OCI-LY1 (cell line): ENCODE data around the gene ABCB4.

Experiments used
- H2AFZ ChIP-seq: fragments of 200-600 bp; sonication (generic), shearing (Covaris generic); 2 replicates; pipeline ENCODE4 v1.6.0; 2014; ENCODE audit warnings: antibody characterized with exemption, mild to moderate bottlenecking, low read length
- H3F3A ChIP-seq: fragments of 200-600 bp; sonication (generic), shearing (Covaris generic); 2 replicates; pipeline ENCODE4 v1.6.0; 2014; ENCODE audit warnings: mild to moderate bottlenecking, antibody characterized with exemption, low read length, moderate library complexity; ENCODE audit not compliant: insufficient read depth
- H3K27ac ChIP-seq: fragments of 200-600 bp; sonication (generic); 2 replicates; pipeline ENCODE4 v1.5.1; 2014; ENCODE audit warnings: low read length, mixed run types, mild to moderate bottlenecking, low read depth; ENCODE audit not compliant: poor library complexity, severe bottlenecking
- H3K27me3 ChIP-seq: fragments of 200-600 bp; sonication (generic); 2 replicates; pipeline ENCODE4 v1.6.0; 2014; ENCODE audit warnings: antibody characterized with exemption, mild to moderate bottlenecking, low read length, moderate library complexity; ENCODE audit not compliant: insufficient read depth
- H3K36me3 ChIP-seq: fragments of 200-600 bp; sonication (generic); 2 replicates; pipeline ENCODE4 v1.6.1; 2014; ENCODE audit warnings: mild to moderate bottlenecking, antibody characterized with exemption, low read length, moderate library complexity, mixed read lengths; ENCODE audit not compliant: insufficient read depth
- H3K4me1 ChIP-seq: fragments of 200-600 bp; sonication (generic); 2 replicates; pipeline ENCODE4 v1.5.1; 2014; ENCODE audit warnings: mild to moderate bottlenecking, low read length, moderate library complexity; ENCODE audit not compliant: insufficient read depth, severe bottlenecking
- H3K4me2 ChIP-seq: fragments of 200-600 bp; sonication (generic), shearing (Covaris generic); 2 replicates; pipeline ENCODE4 v1.6.1; 2014; ENCODE audit warnings: low read length
- H3K4me3 ChIP-seq: fragments of 200-600 bp; sonication (generic); 2 replicates; pipeline ENCODE4 v1.5.1; 2014; ENCODE audit warnings: low read length, low read depth, mild to moderate bottlenecking, mixed read lengths; ENCODE audit not compliant: poor library complexity, severe bottlenecking
- H3K79me2 ChIP-seq: fragments of 200-600 bp; shearing (Covaris generic); 2 replicates; pipeline ENCODE4 v1.6.1; 2016; ENCODE audit warnings: mixed run types, low read length, mixed read lengths; ENCODE audit not compliant: insufficient read depth
- H3K9ac ChIP-seq: fragments of 200-600 bp; sonication (generic), shearing (Covaris generic); 2 replicates; pipeline ENCODE4 v1.6.1; 2014; ENCODE audit warnings: mild to moderate bottlenecking, low read length, mixed read lengths
- H3K9me2 ChIP-seq: fragments of 200-600 bp; sonication (generic), shearing (Covaris generic); 2 replicates; pipeline ENCODE4 v1.6.1; 2014; ENCODE audit warnings: low read depth, mild to moderate bottlenecking, low read length, mixed read lengths
- H3K9me3 ChIP-seq: fragments of 200-600 bp; shearing (Covaris generic); 2 replicates; pipeline ENCODE4 v1.6.1; 2014; ENCODE audit warnings: low read length, mixed read lengths
- H4K20me1 ChIP-seq: fragments of 200-600 bp; sonication (generic), shearing (Covaris generic); 2 replicates; pipeline ENCODE4 v1.6.0; 2016; ENCODE audit warnings: mild to moderate bottlenecking, low read length; ENCODE audit not compliant: insufficient read depth
- CTCF ChIP-seq: fragments of 200-600 bp; sonication (generic), shearing (Covaris generic); IDR thresholded peaks from 2 replicates; pipeline ENCODE4 v1.5.1; 2017; ENCODE audit warnings: mild to moderate bottlenecking, antibody characterized with exemption, low read length, moderate library complexity, mixed read lengths
- EZH2 ChIP-seq: fragments of 200-600 bp; sonication (generic), shearing (Covaris generic); IDR thresholded peaks from 2 replicates; pipeline ENCODE4 v1.8.0; 2017; ENCODE audit warnings: borderline replicate concordance, mixed run types, mild to moderate bottlenecking, antibody characterized with exemption, low read length, moderate library complexity, mixed read lengths

ABCB4 gene

GRCh38 chr7:87450706-87451105, 24.8 kb downstream of the ABCB4 start:
- Histone ChIP-seq H3K9me2 (no peaks in the 10 kb centered on the region), H3K9ac (no peak overlapping the region), H3K4me1 (peaks cover 10% of the 10 kb centered on the region), H3K36me3 (peaks cover 17% of the 10 kb centered on the region; the same call in 1 of the 2 replicates), H2AFZ (no peak overlapping the region), H3K27ac (no peak overlapping the region), H3K4me3 (no peak overlapping the region), H3F3A (no peaks in the 10 kb centered on the region), H3K9me3 (no peaks in the 10 kb centered on the region), H3K27me3 (no peaks in the 10 kb centered on the region), H4K20me1 (no peaks in the 10 kb centered on the region), H3K4me2 (no peak overlapping the region), H3K79me2 (no peaks in the 10 kb centered on the region)
- TF ChIP-seq CTCF (no peak), EZH2 (no peak)

- H3K27me3 ChIP-seq, result no peaks in the 10 kb centered on the region
- no peaks in the 10 kb centered on the region for H3K9me3 ChIP-seq
- H2AFZ ChIP-seq, result no peak overlapping the region
- H4K20me1 ChIP-seq, result no peaks in the 10 kb centered on the region
- H3K4me2 ChIP-seq, result no peak overlapping the region
- H3K4me1 ChIP-seq, result peaks cover 10% of the 10 kb centered on the region
- no peaks in the 10 kb centered on the region for H3K9me2 ChIP-seq
- no peak overlapping the region for H3K27ac ChIP-seq
- no peak overlapping the region for H3K9ac ChIP-seq
- peaks cover 19% of the 10 kb centered on the region for H3K36me3 ChIP-seq
- H3K4me3 ChIP-seq, result no peak overlapping the region
- TF ChIP-seq EZH2 (no peak), CTCF (no peak)
- H3F3A ChIP-seq, result no peaks in the 10 kb centered on the region
- no peaks in the 10 kb centered on the region for H3K79me2 ChIP-seq
Observed at GRCh38 chr7:87448388-87448787, 27.1 kb downstream of the ABCB4 start.

DNA sequence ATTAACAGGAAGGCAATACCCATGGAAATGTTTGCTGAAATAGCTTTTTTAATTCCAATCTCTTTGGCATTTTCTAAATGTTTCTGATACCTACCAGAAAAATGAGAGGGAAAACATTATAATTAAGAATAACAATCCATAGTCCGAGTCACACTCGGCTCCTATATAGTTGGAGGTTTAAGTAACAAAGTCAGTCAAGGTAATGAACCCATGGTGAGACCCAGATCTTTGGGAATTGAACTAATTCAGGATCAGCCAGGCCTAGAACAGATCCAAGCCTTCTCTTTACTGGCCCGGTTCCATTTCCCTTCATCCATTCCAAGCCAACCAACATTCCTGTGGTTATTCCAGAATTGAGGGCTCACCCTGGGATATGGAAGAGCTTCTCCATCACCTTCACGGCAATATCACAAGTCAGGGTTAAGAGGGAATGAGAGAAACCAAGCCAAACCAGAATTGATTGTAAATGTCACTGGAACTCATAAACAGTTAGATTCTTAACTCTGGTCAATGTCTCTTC, 28.3 kb downstream of the ABCB4 start:
- TF ChIP-seq CTCF, result no peak
- no peak for TF ChIP-seq EZH2
- Histone ChIP-seq H3K9ac (no peak overlapping the region), H3K4me2 (no peak overlapping the region), H3F3A (no peaks in the 10 kb centered on the region), H3K36me3 (peaks cover 30% of the 10 kb centered on the region), H2AFZ (no peak overlapping the region), H3K27me3 (no peaks in the 10 kb centered on the region), H4K20me1 (no peaks in the 10 kb centered on the region), H3K4me3 (no peak overlapping the region), H3K79me2 (no peaks in the 10 kb centered on the region), H3K9me3 (peaks cover 3% of the 10 kb centered on the region; the same call in 1 of the 2 replicates), H3K4me1 (peaks cover 10% of the 10 kb centered on the region), H3K27ac (no peak overlapping the region), H3K9me2 (no peaks in the 10 kb centered on the region)
